HCT116 (cell line): ENCODE results near the gene DNM3. TPM values are rescaled to one million over a fixed set of nuclear protein-coding genes. Genes with fewer than 3 reads are reported as not detected.

Source experiments
- ATAC-seq: fragments of 200-7000 bp; cut with Tn5 transposase; 2 replicates; pipeline ENCODE4 v1.9.1; 2020; ENCODE audit warnings: mild to moderate bottlenecking, moderate library complexity
- BruUV-seq: library from RNA; stranded (reverse); fragments of 400-500 nt; replicated peaks from 2 replicates; lab custom pipeline; 2021; lab: Mats Ljungman, UMichigan
- CTCF ChIA-PET: fragments of 300-600 bp; sonication (Branson Sonifier 250); formaldehyde crosslinking; loops from one replicate; lab custom pipeline; 2021; ENCODE audit warnings: antibody characterized with exemption; lab: Charles Lee
- POLR2A ChIA-PET: fragments of 300-600, 350-600 bp; sonication (Branson Sonifier 250); formaldehyde crosslinking; loops from one replicate; lab custom pipeline; 2021; ENCODE audit warnings: antibody characterized with exemption; lab: Charles Lee
- RAD21 ChIA-PET, 2 experiments: fragments of 300-600 bp; sonication (Branson Sonifier 250); formaldehyde crosslinking; loops; one replicate each; lab custom pipeline; 2023; ENCODE audit warnings: low total read pairs in 2 of 2; ENCODE audit not compliant: uncharacterized antibody in 2 of 2, unreplicated experiment in 2 of 2, low non-redundant PET in 1 of 2; lab: Charles Lee
- DNase-seq: peaks from one replicate; pipeline ENCODE4 v3.0.0-alpha.2; 2010; ENCODE audit warnings: low read depth, low spot score
- H2AFZ ChIP-seq: fragments of 200-600 bp; shearing (Covaris generic), sonication (generic); 2 replicates; pipeline ENCODE4 v1.6.1; 2017; ENCODE audit warnings: low read depth, mixed run types, mixed read lengths, antibody characterized with exemption, low read length; ENCODE audit not compliant: poor library complexity, severe bottlenecking
- H3K27ac ChIP-seq: 2 replicates; pipeline ENCODE4 v1.5.1; 2012; ENCODE audit warnings: low read depth, low read length
- H3K27me3 ChIP-seq: fragments of 200-600 bp; sonication (generic); 2 replicates; pipeline ENCODE4 v1.6.1; 2016; ENCODE audit warnings: mixed run types, low read length, mixed read lengths; ENCODE audit not compliant: insufficient read depth
- H3K36me3 ChIP-seq, 2 experiments: fragments of 200-500 bp in 1 of 2; fragments of 200-600 bp in 1 of 2; sonication (Bioruptor generic) in 1 of 2; sonication (generic) in 1 of 2; 2 replicates each; pipeline versions ENCODE4 v1.5.1 to v1.6.1; 2014 to 2016; ENCODE audit warnings: low read length in 2 of 2, inconsistent platforms in 1 of 2, mixed read lengths in 1 of 2, mixed run types in 1 of 2; ENCODE audit not compliant: insufficient read depth in 2 of 2, control insufficient read depth in 1 of 2
- H3K4me1 ChIP-seq, 2 experiments: fragments of 200-600 bp in 1 of 2; sonication (generic) in 1 of 2; 2 replicates each; pipeline versions ENCODE4 v1.5.1 to v1.6.1; 2012 to 2017; ENCODE audit warnings: low read length in 2 of 2, inconsistent platforms in 1 of 2, mild to moderate bottlenecking in 1 of 2, mixed read lengths in 1 of 2, mixed run types in 1 of 2, moderate library complexity in 1 of 2; ENCODE audit not compliant: insufficient read depth in 2 of 2, control insufficient read depth in 1 of 2
- H3K4me2 ChIP-seq: fragments of 200-600 bp; sonication (generic); 2 replicates; pipeline ENCODE4 v1.6.1; 2017; ENCODE audit warnings: mixed run types, low read length, mixed read lengths
- H3K4me3 ChIP-seq, 2 experiments: fragments of 200-600 bp in 1 of 2; sonication (generic) in 1 of 2; replicated peaks in 1 of 2; 2 replicates each; pipeline ENCODE4 v1.5.1; 2011 to 2016; ENCODE audit warnings: low read length in 2 of 2, control low read depth in 1 of 2, low read depth in 1 of 2, mild to moderate bottlenecking in 1 of 2, mixed read lengths in 1 of 2, mixed run types in 1 of 2
- H3K79me2 ChIP-seq: fragments of 200-600 bp; sonication (generic); 2 replicates; pipeline ENCODE4 v1.6.1; 2017; ENCODE audit warnings: mild to moderate bottlenecking, mixed run types, low read length, moderate library complexity, mixed read lengths; ENCODE audit not compliant: insufficient read depth
- H3K9ac ChIP-seq: fragments of 200-600 bp; sonication (generic); 2 replicates; pipeline ENCODE4 v1.6.1; 2016; ENCODE audit warnings: low read length, mixed read lengths
- H3K9me2 ChIP-seq: fragments of 200-600 bp; sonication (generic), shearing (Covaris generic); 2 replicates; pipeline ENCODE4 v1.6.1; 2017; ENCODE audit warnings: mixed run types, mild to moderate bottlenecking, moderate library complexity; ENCODE audit not compliant: insufficient read depth
- H3K9me3 ChIP-seq, 2 experiments: fragments of 200-500 bp in 1 of 2; fragments of 200-600 bp in 1 of 2; sonication (Bioruptor generic) in 1 of 2; sonication (generic) in 1 of 2; 2 replicates each; pipeline ENCODE4 v1.6.1; 2014 to 2017; ENCODE audit warnings: low read length in 2 of 2, mixed read lengths in 2 of 2, inconsistent platforms in 1 of 2, low read depth in 1 of 2, mild to moderate bottlenecking in 1 of 2, mixed run types in 1 of 2, moderate library complexity in 1 of 2; ENCODE audit not compliant: control insufficient read depth in 1 of 2, insufficient read depth in 1 of 2
- H4K20me1 ChIP-seq: fragments of 200-600 bp; sonication (generic), shearing (Covaris generic); 2 replicates; pipeline ENCODE4 v1.6.1; 2017; ENCODE audit warnings: mixed run types, mild to moderate bottlenecking, moderate library complexity; ENCODE audit not compliant: insufficient read depth
- ATF3 ChIP-seq: IDR thresholded peaks from 2 replicates; pipeline ENCODE4 v1.6.1; 2012
- CEBPB ChIP-seq: IDR thresholded peaks from 2 replicates; pipeline ENCODE4 v1.6.1; 2012; ENCODE audit warnings: low read depth
- CTCF ChIP-seq, 3 experiments: fragments of 200-600 bp in 1 of 3; sonication (generic) in 1 of 3; IDR thresholded peaks in 2 of 3; conservative IDR thresholded peaks in 1 of 3; 2 replicates each; pipeline ENCODE4 v1.5.1; 2012 to 2017; ENCODE audit warnings: low read depth in 2 of 3, low read length in 2 of 3, antibody characterized with exemption in 1 of 3, borderline replicate concordance in 1 of 3, control low read depth in 1 of 3, mild to moderate bottlenecking in 1 of 3, mixed read lengths in 1 of 3, mixed run types in 1 of 3, moderate library complexity in 1 of 3; ENCODE audit not compliant: insufficient read depth in 1 of 3
- EGR1 ChIP-seq: IDR thresholded peaks from 2 replicates; pipeline ENCODE4 v1.6.1; 2012; ENCODE audit warnings: low read depth
- EZH2 ChIP-seq: fragments of 200-600 bp; sonication (generic); IDR thresholded peaks from 2 replicates; pipeline ENCODE4 v1.6.1; 2017; ENCODE audit warnings: antibody characterized with exemption, mixed run types
- EZH2phosphoT487 ChIP-seq: fragments of 200-600 bp; IDR thresholded peaks from 2 replicates; pipeline ENCODE4 v1.6.1; 2018; ENCODE audit warnings: antibody characterized with exemption, borderline replicate concordance
- FOSL1 ChIP-seq: IDR thresholded peaks from 2 replicates; pipeline ENCODE4 v1.6.1; 2012; ENCODE audit warnings: low read depth
- JUND ChIP-seq: IDR thresholded peaks from 2 replicates; pipeline ENCODE4 v1.6.1; 2012
- MAX ChIP-seq: IDR thresholded peaks from 2 replicates; pipeline ENCODE4 v1.6.1; 2012
- POLR2AphosphoS5 ChIP-seq: IDR thresholded peaks from 2 replicates; pipeline ENCODE4 v1.6.1; 2011; ENCODE audit warnings: mild to moderate bottlenecking, low read depth, low read length, moderate library complexity
- REST ChIP-seq: IDR thresholded peaks from 2 replicates; pipeline ENCODE4 v1.6.1; 2012; ENCODE audit warnings: low read depth
- SIN3A ChIP-seq: IDR thresholded peaks from 2 replicates; pipeline ENCODE4 v1.6.1; 2012; ENCODE audit warnings: low read depth
- SP1 ChIP-seq: IDR thresholded peaks from 2 replicates; pipeline ENCODE4 v1.6.1; 2012; ENCODE audit warnings: low read depth
- TCF7L2 ChIP-seq: IDR thresholded peaks from 2 replicates; pipeline ENCODE4 v1.7.0; 2011; ENCODE audit warnings: borderline replicate concordance, inconsistent platforms; ENCODE audit not compliant: insufficient read depth, insufficient read length; ENCODE audit errors: extremely low read depth
- ZNF274 ChIP-seq: fragments of 200-500 bp; sonication (Bioruptor generic); IDR thresholded peaks from 2 replicates; pipeline ENCODE4 v1.6.1; 2014; ENCODE audit warnings: mild to moderate bottlenecking, low read depth, low read length, inconsistent platforms
- intact Hi-C: fragments of 100-400 bp; cut with micrococcal nuclease; formaldehyde crosslinking; loops from 2 replicates; pipeline ENCODE4 v1.10.0; 2022
- total RNA-seq: library from RNA; stranded (reverse); gene quantifications from one replicate; pipeline ENCODE4 v1.2.1, GENCODE V29; 2021; ENCODE audit not compliant: unreplicated experiment

DNM3 gene
- total RNA-seq, 1 experiment from 2014 or later: 3.1 TPM

GRCh38 chr1:172244865-172245264 lies 403.6 kb downstream of the DNM3 start:
- ChIA-PET RAD21 (no interaction called here), POLR2A (no interaction called here), CTCF (no interaction called here)
- Histone ChIP-seq H4K20me1 (no peaks in the 10 kb centered on the region), H3K4me3 (no peak overlapping the region), H3K79me2 (no peaks in the 10 kb centered on the region), H2AFZ (no peak overlapping the region), H3K4me1 (no peaks in the 10 kb centered on the region), H3K9me3 (no peaks in the 10 kb centered on the region), H3K36me3 (no peaks in the 10 kb centered on the region), H3K27me3 (no peaks in the 10 kb centered on the region), H3K9me2 (no peaks in the 10 kb centered on the region), H3K9ac (no peak overlapping the region), H3K4me2 (no peak overlapping the region), H3K27ac (no peak overlapping the region)
- ATAC-seq (no peak), DNase-seq (no peak)
- intact Hi-C loops: no loop called here
- BruUV-seq: no TSS peak
- TF ChIP-seq SP1: no peak
- no peak for TF ChIP-seq JUND
- no peak for TF ChIP-seq CEBPB
- TF ChIP-seq ATF3: no peak
- TF ChIP-seq TCF7L2: no peak

- no peak overlapping the region for H3K4me2 ChIP-seq
- H3K9me2 ChIP-seq: no peaks in the 10 kb centered on the region
- no peaks in the 10 kb centered on the region for H3K79me2 ChIP-seq
- no peaks in the 10 kb centered on the region for H4K20me1 ChIP-seq
- BruUV-seq: no TSS peak
- no peaks in the 10 kb centered on the region for H3K36me3 ChIP-seq
- no peak overlapping the region for H2AFZ ChIP-seq
- H3K4me3 ChIP-seq: no peak overlapping the region
- no peaks in the 10 kb centered on the region for H3K27me3 ChIP-seq
- no peak overlapping the region for H3K9ac ChIP-seq
- ATAC-seq (no peak), DNase-seq (no peak)
- intact Hi-C loops: no loop called here
- ChIA-PET POLR2A (no interaction called here), RAD21 (no interaction called here), CTCF (no interaction called here)
- H3K27ac ChIP-seq: no peak overlapping the region
- H3K9me3 ChIP-seq: no peaks in the 10 kb centered on the region
- no peaks in the 10 kb centered on the region for H3K4me1 ChIP-seq
- TF ChIP-seq ATF3: no peak
- TF ChIP-seq ZNF274: no peak
- TF ChIP-seq EZH2: no peak
- no peak for TF ChIP-seq EGR1
- TF ChIP-seq POLR2AphosphoS5: no peak
- TF ChIP-seq REST: no peak
- no peak for TF ChIP-seq EZH2phosphoT487
- TF ChIP-seq CTCF (IDR thresholded peaks at IDR 0.05 in 2 of 3, conservative IDR thresholded peaks at IDR 0.05 in 1 of 3; ENCODE audit: borderline replicate concordance in 1 of 3, insufficient read depth in 1 of 3, low read depth in 2 of 3, low read length in 2 of 3): no peak
- TF ChIP-seq TCF7L2: no peak
- TF ChIP-seq CEBPB: no peak
- TF ChIP-seq FOSL1: no peak
- TF ChIP-seq MAX: no peak
- no peak for TF ChIP-seq SIN3A
- no peak for TF ChIP-seq JUND
These were observed 404.5 kb downstream of the DNM3 start for GRCh38 chr1:172245788-172246187.
